Cardiac muscle cell (in vitro differentiated cells and primary cell): ENCODE data around the gene TIAM2. TPM values are rescaled to one million over a fixed set of nuclear protein-coding genes. Genes with fewer than 3 reads are reported as not detected.
A peak's percentile ranks its signal among the peaks of the same experiment; 100 is the strongest.

ENCODE experiments used
- DNase-seq, 2 donors: peaks; one replicate each; pipeline versions ENCODE4 v3.0.0 to v3.0.0-alpha.2; 2010 to 2017; ENCODE audit warnings: low read depth in 1 of 2, low spot score in 1 of 2
- H3K27ac ChIP-seq: fragments of 200-600 bp; sonication (generic); 2 replicates; pipeline ENCODE4 v1.5.1; 2016
- H3K27me3 ChIP-seq: fragments of 200-600 bp; sonication (generic); 2 replicates; pipeline ENCODE4 v1.6.0; 2016; ENCODE audit warnings: control low read depth
- H3K36me3 ChIP-seq: fragments of 200-600 bp; sonication (generic); 2 replicates; pipeline ENCODE4 v1.5.1; 2016; ENCODE audit warnings: control low read depth
- H3K4me1 ChIP-seq: fragments of 200-600 bp; sonication (generic); 2 replicates; pipeline ENCODE4 v1.8.1; 2017; ENCODE audit warnings: low read depth, mild to moderate bottlenecking, mixed run types
- H3K4me3 ChIP-seq: fragments of 200-600 bp; sonication (generic); 2 replicates; pipeline ENCODE4 v1.5.1; 2016; ENCODE audit warnings: mild to moderate bottlenecking
- H3K9me3 ChIP-seq: fragments of 200-600 bp; sonication (generic); 2 replicates; pipeline ENCODE4 v1.5.1; 2017; ENCODE audit warnings: low read depth, mild to moderate bottlenecking, control low read depth
- polyA plus RNA-seq: library from polyadenylated mRNA; unstranded; fragments of >200 nt; fragmentation: Nextera tagmentation; extraction: Ambion mirVana; gene quantifications from 2 replicates; pipeline ENCODE4 v1.2.1, GENCODE V29; 2016
- total RNA-seq: library from RNA; depleted of rRNA; stranded (reverse); fragments of >200 nt; gene quantifications from 2 replicates; pipeline ENCODE4 v1.2.3, GENCODE V29; 2016
- TF ChIP-seq, protein P1 (sequence below): IDR thresholded peaks from 2 replicates; pipeline ENCODE4 v1.5.1; 2012; ENCODE audit warnings: low read depth, mild to moderate bottlenecking, low read length

TIAM2 gene
- total and polyA plus RNA-seq, 2 experiments from 2014 or later: 3.9 to 12.4 TPM

GRCh38 chr6:155154158-155154830, 159.2 kb downstream of the TIAM2 start:
- Histone ChIP-seq H3K4me3 (no peak overlapping the region), H3K36me3 (no peaks in the 10 kb centered on the region), H3K27ac (no peak overlapping the region), H3K4me1 (no peaks in the 10 kb centered on the region), H3K9me3 (no peaks in the 10 kb centered on the region), H3K27me3 (peaks cover 82% of the 10 kb centered on the region)
- TF ChIP-seq, protein P1, sequence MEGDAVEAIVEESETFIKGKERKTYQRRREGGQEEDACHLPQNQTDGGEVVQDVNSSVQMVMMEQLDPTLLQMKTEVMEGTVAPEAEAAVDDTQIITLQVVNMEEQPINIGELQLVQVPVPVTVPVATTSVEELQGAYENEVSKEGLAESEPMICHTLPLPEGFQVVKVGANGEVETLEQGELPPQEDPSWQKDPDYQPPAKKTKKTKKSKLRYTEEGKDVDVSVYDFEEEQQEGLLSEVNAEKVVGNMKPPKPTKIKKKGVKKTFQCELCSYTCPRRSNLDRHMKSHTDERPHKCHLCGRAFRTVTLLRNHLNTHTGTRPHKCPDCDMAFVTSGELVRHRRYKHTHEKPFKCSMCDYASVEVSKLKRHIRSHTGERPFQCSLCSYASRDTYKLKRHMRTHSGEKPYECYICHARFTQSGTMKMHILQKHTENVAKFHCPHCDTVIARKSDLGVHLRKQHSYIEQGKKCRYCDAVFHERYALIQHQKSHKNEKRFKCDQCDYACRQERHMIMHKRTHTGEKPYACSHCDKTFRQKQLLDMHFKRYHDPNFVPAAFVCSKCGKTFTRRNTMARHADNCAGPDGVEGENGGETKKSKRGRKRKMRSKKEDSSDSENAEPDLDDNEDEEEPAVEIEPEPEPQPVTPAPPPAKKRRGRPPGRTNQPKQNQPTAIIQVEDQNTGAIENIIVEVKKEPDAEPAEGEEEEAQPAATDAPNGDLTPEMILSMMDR: no peak
- DNase-seq: peak in 1 of 2 donors; percentile 74

DNA sequence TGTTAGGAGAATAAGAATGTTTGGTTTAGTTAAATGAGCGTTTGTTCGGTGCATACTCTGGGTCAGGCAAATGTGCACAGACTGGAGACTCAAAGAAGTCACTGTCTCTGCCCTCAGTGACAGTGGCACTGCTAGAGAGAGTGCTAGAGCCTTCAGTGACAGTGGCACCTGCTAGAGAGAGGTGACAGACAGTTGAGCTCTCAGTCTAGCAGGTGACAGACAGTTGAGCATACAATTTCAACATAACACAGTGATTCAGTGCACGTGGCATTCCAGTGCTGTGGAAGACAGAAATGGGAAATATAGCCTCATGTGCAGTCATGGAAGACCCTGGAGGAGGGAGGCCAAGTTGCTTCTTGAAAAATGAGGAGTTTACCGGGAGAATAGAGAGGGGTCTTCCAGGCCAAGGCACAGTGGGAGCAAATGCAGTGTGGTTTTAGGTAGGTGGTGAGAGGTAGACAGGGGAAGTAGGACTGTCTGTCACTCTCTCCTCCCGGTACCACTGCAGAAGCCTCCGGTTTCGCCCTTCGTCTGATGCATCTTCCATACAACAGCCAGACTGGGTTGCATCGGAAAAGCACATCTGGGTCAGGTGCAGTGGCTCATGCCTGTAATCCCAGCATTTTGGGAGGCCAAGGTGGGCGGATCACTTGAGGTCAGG, 160.8 kb downstream of the TIAM2 start:
- Histone ChIP-seq H3K27ac (no peak overlapping the region), H3K36me3 (no peaks in the 10 kb centered on the region), H3K9me3 (no peaks in the 10 kb centered on the region), H3K4me3 (no peak overlapping the region), H3K27me3 (peaks cover 79% of the 10 kb centered on the region), H3K4me1 (no peaks in the 10 kb centered on the region)
- TF ChIP-seq, protein P1: no peak
- DNase-seq: no peak

GRCh38 chr6:155157101-155157500, 162.0 kb downstream of the TIAM2 start:
- no peaks in the 10 kb centered on the region for H3K4me1 ChIP-seq
- H3K27me3 ChIP-seq: peaks cover 80% of the 10 kb centered on the region
- no peak overlapping the region for H3K4me3 ChIP-seq
- H3K9me3 ChIP-seq: no peaks in the 10 kb centered on the region
- TF ChIP-seq, protein P1: no peak
- H3K36me3 ChIP-seq: no peaks in the 10 kb centered on the region
- DNase-seq: no peak
- no peak overlapping the region for H3K27ac ChIP-seq

DNA sequence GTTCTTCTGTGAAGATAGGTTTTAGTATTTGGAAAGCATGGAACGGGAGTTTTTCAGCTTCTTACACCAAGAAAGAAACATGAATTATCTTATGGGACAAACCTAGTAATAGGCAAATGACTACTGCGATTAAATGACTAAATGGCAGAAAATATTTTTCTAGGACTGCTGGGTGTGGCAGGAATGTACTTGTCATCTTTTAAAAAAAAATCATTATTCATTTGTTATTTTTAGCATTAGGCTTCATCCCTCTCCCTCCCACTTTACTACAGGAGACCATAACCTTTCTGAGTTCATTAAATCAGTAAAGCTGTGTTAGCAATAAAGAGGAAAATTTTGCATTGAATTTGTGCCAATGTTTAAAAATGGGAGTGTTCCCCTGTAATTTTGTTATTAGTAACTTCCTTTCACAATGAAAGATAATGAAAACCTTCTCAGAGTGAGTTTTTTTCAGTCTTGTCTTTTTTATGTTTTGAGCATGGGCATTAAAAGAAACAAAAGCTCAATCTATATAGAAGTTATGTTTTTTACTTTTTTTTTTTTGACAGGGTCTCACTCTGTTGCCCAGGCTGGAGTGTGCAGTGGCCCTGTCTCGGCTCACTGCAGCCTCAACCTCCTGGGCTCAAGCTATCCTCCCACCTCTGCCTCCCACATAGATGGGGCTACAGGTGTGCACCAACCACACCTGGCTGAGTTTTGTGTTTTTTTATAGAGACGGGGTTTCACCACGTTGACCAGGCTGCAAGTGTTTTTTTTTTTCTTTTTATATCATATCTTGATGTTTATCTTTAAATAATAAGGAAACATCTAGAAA, 163.1 kb downstream of the TIAM2 start:
- H3K9me3 ChIP-seq: no peaks in the 10 kb centered on the region
- H3K36me3 ChIP-seq: no peaks in the 10 kb centered on the region
- no peaks in the 10 kb centered on the region for H3K4me1 ChIP-seq
- H3K4me3 ChIP-seq: no peak overlapping the region
- TF ChIP-seq, protein P1: no peak
- DNase-seq: no peak
- peaks cover 81% of the 10 kb centered on the region for H3K27me3 ChIP-seq
- H3K27ac ChIP-seq: no peak overlapping the region

DNA sequence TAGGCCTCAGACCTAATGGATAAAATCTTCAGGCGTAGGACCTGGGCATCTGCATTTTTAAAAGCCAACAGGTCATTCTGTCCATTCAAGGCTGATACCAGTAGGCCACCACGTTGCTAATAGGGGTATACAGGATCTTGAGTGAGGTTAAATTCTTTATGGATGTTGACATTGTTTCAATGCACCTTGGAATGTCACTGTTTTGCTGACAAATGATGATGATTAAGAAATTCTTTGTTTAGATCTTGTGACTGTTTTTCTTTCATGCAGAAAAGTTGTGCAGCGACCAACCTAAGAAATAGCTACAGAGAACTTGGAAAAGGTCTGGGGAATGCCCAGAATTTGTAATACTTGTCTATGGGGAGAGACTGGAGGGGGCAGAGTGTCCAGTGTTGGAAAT, 167.6 kb downstream of the TIAM2 start:
- TF ChIP-seq, protein P1: no peak
- no peak for DNase-seq
- H3K9me3 ChIP-seq: no peaks in the 10 kb centered on the region
- no peak overlapping the region for H3K27ac ChIP-seq
- H3K27me3 ChIP-seq: peaks cover 74% of the 10 kb centered on the region
- H3K4me3 ChIP-seq: no peak overlapping the region
- H3K4me1 ChIP-seq: no peaks in the 10 kb centered on the region
- H3K36me3 ChIP-seq: no peaks in the 10 kb centered on the region
